Spleen (tissue), 11 donors: ENCODE measurements around the gene FNDC3A. TPM values are rescaled to one million over a fixed set of nuclear protein-coding genes. Genes with fewer than 3 reads are reported as not detected.

Experiments used
- DNase-seq: peaks from one replicate; pipeline ENCODE4 v3.0.0-alpha.2; 2020
- H3K27ac ChIP-seq, 8 donors: fragments of 200-600 bp; sonication (generic) in 7 of 8; 1 replicate in 4 of 8; 2 replicates in 4 of 8; pipeline versions ENCODE4 v1.5.0 to v1.8.0; 2016 to 2021; ENCODE audit warnings: inconsistent platforms in 4 of 8, mild to moderate bottlenecking in 4 of 8, moderate library complexity in 1 of 8
- H3K27me3 ChIP-seq, 7 donors: fragments of 200-600 bp; sonication (generic) in 6 of 7; replicated peaks in 1 of 7; 1 replicate in 4 of 7; 2 replicates in 3 of 7; pipeline versions ENCODE4 v1.5.0 to v1.8.0; 2016 to 2021; ENCODE audit warnings: inconsistent platforms in 3 of 7, mild to moderate bottlenecking in 1 of 7
- H3K36me3 ChIP-seq, 6 donors: fragments of 200-600 bp; sonication (generic) in 5 of 6; 1 replicate in 4 of 6; 2 replicates in 2 of 6; pipeline versions ENCODE4 v1.5.0 to v1.8.0; 2016 to 2021; ENCODE audit warnings: inconsistent platforms in 2 of 6
- H3K4me1 ChIP-seq, 6 donors: fragments of 200-600 bp; sonication (generic) in 5 of 6; 1 replicate in 3 of 6; 2 replicates in 3 of 6; pipeline versions ENCODE4 v1.5.0 to v1.8.0; 2016 to 2021; ENCODE audit warnings: inconsistent platforms in 3 of 6
- H3K4me3 ChIP-seq, 8 donors: fragments of 200-600 bp; sonication (generic) in 7 of 8; 1 replicate in 4 of 8; 2 replicates in 4 of 8; pipeline versions ENCODE4 v1.5.0 to v1.8.0; 2016 to 2021; ENCODE audit warnings: inconsistent platforms in 4 of 8, mild to moderate bottlenecking in 4 of 8, moderate library complexity in 2 of 8
- H3K9me3 ChIP-seq, 8 donors: fragments of 200-600 bp; sonication (generic) in 7 of 8; 1 replicate in 4 of 8; 2 replicates in 4 of 8; pipeline versions ENCODE4 v1.5.0 to v1.8.0; 2016 to 2021; ENCODE audit warnings: inconsistent platforms in 4 of 8
- POLR2A ChIP-seq, 3 donors: fragments of 450-650 bp; IDR thresholded peaks; one replicate each; pipeline ENCODE4 v1.5.1; 2017; ENCODE audit warnings: antibody characterized with exemption in 3 of 3, mild to moderate bottlenecking in 1 of 3
- POLR2AphosphoS5 ChIP-seq, 3 donors: sonication (generic); formaldehyde crosslinking; IDR thresholded peaks; one replicate each; pipeline ENCODE4 v1.5.1; 2017; ENCODE audit warnings: antibody characterized with exemption in 3 of 3
- WGBS, 5 donors: extraction: QIAGEN DNeasy Blood & Tissue Kit in 3 of 5; methylation state at CpG; one replicate each; pipeline versions ENCODE4 v1.1.5 to v1.1.7; 2013 to 2018; 5-methylcytosine and 5-hydroxymethylcytosine counted together
- intact Hi-C: fragments of 100-400 bp; cut with DNase I; formaldehyde crosslinking; loops from one replicate; pipeline ENCODE4 v1.15.0; 2023; ENCODE audit warnings: low total_unique reads
- polyA plus RNA-seq, 3 donors: library from polyadenylated mRNA; stranded (reverse); fragments of 200-250 nt; gene quantifications; one replicate each; pipeline ENCODE4 v1.2.1, GENCODE V29; 2013
- total RNA-seq, 7 donors: library from RNA; depleted of rRNA in 3 of 7; stranded (reverse); fragments of >200 nt in 3 of 7; fragmentation: NEBNext Ultra II Directional in 4 of 7; extraction: Animal tissue kit (Norgen Biotek cat#: 25700) in 4 of 7; gene quantifications; one replicate each; pipeline versions ENCODE4 v1.1.0 to v1.2.1, GENCODE V29; 2016 to 2021
- TF ChIP-seq, protein P1 (sequence below), 11 experiments: fragments of 200-600 bp in 7 of 11; fragments of 450-650 bp in 4 of 11; sonication (generic) in 4 of 11; IDR thresholded peaks in 8 of 11; conservative IDR thresholded peaks in 3 of 11; 1 replicate in 7 of 11; 2 replicates in 4 of 11; pipeline versions ENCODE4 v1.4.0 to v1.8.0; 2016 to 2021; ENCODE audit warnings: antibody characterized with exemption in 11 of 11, inconsistent platforms in 4 of 11, mild to moderate bottlenecking in 1 of 11
- donor health status: healthy with polysubstance abuse.
- donor health status: DM: no; HTN: no; CAD: no; lungs with moderate emphysema.
- donor health status: DM: no; HTN: no; CAD: no.
- donor health status: Bipolar disorder and iron deficiency.
- donor health status: healthy.
- donor health status: DM: no; HTN: no; CAD: no.
- donor health status: DM: yes; HTN: yes; CAD: no.

FNDC3A gene
- total and polyA plus RNA-seq, 10 donors: 11.2 to 83.7 (median 53.8) TPM

DNA sequence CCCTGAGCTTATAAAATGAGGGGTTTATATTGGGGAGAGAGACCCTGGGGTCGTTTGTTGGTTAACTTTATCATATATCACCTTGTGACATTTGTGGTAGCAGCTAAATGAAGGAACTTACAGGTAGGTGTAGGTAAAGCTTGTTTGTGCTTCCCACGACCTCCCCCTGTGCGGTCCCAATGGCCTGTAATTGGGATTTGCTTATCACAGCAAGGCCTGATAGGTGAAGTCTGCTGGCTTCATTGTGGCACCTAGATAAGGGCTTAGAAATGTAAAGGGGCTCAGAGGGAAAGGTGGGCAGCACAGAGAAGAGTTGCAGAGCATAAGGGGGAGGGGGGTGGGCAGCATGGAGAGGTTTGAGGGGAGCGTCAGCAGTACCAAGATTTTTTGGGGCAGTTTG, 208.9 kb downstream of the FNDC3A start:
- 84 to 92% (median 90%) methylated on average over 4 of the region's 4 CpGs for WGBS, 5 donors
- H3K9me3 ChIP-seq: no peaks in the 10 kb centered on the region
- H3K36me3 ChIP-seq: peaks cover 0 to 99% (median 52%) of the 10 kb centered on the region in 6 donors
- no peak for DNase-seq
- intact Hi-C loops: no loop called here
- H3K27me3 ChIP-seq: no peaks in the 10 kb centered on the region
- H3K4me3 ChIP-seq: no peak overlapping the region
- TF ChIP-seq POLR2AphosphoS5 (IDR thresholded peaks at IDR 0.05) (no peak), POLR2A (IDR thresholded peaks at IDR 0.05) (no peak)
- TF ChIP-seq, protein P1, sequence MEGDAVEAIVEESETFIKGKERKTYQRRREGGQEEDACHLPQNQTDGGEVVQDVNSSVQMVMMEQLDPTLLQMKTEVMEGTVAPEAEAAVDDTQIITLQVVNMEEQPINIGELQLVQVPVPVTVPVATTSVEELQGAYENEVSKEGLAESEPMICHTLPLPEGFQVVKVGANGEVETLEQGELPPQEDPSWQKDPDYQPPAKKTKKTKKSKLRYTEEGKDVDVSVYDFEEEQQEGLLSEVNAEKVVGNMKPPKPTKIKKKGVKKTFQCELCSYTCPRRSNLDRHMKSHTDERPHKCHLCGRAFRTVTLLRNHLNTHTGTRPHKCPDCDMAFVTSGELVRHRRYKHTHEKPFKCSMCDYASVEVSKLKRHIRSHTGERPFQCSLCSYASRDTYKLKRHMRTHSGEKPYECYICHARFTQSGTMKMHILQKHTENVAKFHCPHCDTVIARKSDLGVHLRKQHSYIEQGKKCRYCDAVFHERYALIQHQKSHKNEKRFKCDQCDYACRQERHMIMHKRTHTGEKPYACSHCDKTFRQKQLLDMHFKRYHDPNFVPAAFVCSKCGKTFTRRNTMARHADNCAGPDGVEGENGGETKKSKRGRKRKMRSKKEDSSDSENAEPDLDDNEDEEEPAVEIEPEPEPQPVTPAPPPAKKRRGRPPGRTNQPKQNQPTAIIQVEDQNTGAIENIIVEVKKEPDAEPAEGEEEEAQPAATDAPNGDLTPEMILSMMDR (IDR thresholded peaks at IDR 0.05 in 8 of 11, conservative IDR thresholded peaks at IDR 0.05 in 3 of 11): no peak
- H3K4me1 ChIP-seq: peaks cover 0 to 20% (median 0%) of the 10 kb centered on the region in 6 donors
- H3K27ac ChIP-seq: no peak overlapping the region

DNA sequence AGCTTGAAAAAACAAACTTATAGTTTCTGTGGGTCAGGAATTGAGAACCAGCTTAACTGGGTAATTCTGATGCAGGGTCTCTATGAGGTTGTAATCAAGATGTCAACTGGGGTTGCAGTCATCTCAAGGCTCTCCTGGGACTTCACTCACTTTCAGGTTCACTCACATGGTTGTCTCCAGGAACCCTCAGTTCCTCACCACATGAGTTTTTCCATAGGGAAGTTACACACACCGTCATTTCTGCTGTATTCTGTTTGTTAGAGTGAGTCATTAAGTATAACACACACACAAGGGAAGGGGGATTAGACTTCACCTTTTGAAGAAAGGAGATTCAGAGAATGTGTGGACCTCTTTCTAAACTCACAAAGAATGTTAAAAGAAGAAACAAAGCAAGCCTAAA, 209.6 kb downstream of the FNDC3A start:
- Histone ChIP-seq H3K27ac (no peak overlapping the region), H3K4me3 (no peak overlapping the region), H3K36me3 (peaks cover 0 to 99% (median 55%) of the 10 kb centered on the region in 6 donors), H3K4me1 (peaks cover 0 to 20% (median 0%) of the 10 kb centered on the region in 6 donors), H3K9me3 (no peaks in the 10 kb centered on the region), H3K27me3 (no peaks in the 10 kb centered on the region)
- 30 to 46% (median 38%) methylated on average over 1 of the region's 1 CpG for WGBS, 5 donors
- DNase-seq: no peak
- TF ChIP-seq POLR2A (IDR thresholded peaks at IDR 0.05) (no peak), POLR2AphosphoS5 (IDR thresholded peaks at IDR 0.05) (no peak)
- TF ChIP-seq, protein P1 (IDR thresholded peaks at IDR 0.05 in 8 of 11, conservative IDR thresholded peaks at IDR 0.05 in 3 of 11): no peak
- intact Hi-C loops: no loop called here

DNA sequence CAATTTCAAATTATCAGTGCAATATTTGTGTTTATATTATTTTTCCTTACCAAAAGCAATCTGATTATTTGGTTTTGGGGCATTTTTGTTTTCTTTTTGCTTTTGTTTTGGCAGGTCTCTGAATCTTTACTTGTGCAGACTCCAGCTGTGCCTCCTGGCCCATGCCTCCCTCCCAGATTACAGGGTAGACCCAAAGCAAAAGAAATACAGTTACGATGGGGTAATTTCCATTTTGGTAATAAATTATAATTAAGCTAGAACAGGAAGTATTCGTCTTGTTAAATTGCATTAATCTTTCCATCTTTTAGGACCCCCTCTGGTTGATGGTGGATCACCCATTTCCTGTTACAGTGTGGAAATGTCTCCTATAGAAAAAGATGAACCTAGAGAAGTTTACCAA, 215.2 kb downstream of the FNDC3A start:
- H3K27me3 ChIP-seq: no peaks in the 10 kb centered on the region
- intact Hi-C loops: no loop called here
- H3K36me3 ChIP-seq: peaks cover 0 to 100% (median 75%) of the 10 kb centered on the region in 6 donors
- H3K4me1 ChIP-seq: no peaks in the 10 kb centered on the region
- H3K4me3 ChIP-seq: no peak overlapping the region
- no peaks in the 10 kb centered on the region for H3K9me3 ChIP-seq
- TF ChIP-seq POLR2A (IDR thresholded peaks at IDR 0.05) (no peak), POLR2AphosphoS5 (IDR thresholded peaks at IDR 0.05) (no peak)
- TF ChIP-seq, protein P1 (IDR thresholded peaks at IDR 0.05 in 8 of 11, conservative IDR thresholded peaks at IDR 0.05 in 3 of 11): no peak
- DNase-seq: no peak
- no peak overlapping the region for H3K27ac ChIP-seq
- 61 to 83% (median 70%) methylated on average over 2 of the region's 2 CpGs for WGBS, 5 donors

DNA sequence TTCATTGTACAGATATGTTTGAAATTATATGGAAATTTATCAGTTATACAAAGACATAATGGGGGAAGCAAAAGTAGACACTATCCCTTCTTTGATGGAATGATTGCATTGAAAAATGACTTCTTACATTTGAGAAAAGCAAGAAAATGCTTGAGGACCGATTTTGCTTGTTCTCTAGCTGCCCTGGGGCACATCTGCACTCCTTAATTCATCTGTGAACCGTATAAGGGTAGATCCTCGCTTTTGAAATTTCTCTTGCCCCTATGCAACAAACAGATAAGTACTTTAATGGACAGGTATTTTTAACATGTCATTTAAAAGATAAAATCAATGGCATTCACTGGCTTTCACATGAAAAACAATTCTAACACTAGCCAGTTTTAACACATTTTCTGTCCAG, 230.9 kb downstream of the FNDC3A start:
- Histone ChIP-seq H3K4me3 (no peak overlapping the region), H3K9me3 (no peaks in the 10 kb centered on the region), H3K4me1 (no peaks in the 10 kb centered on the region), H3K36me3 (peaks cover 0 to 85% (median 48%) of the 10 kb centered on the region in 6 donors), H3K27me3 (no peaks in the 10 kb centered on the region), H3K27ac (no peak overlapping the region)
- TF ChIP-seq POLR2A (IDR thresholded peaks at IDR 0.05): no peak
- TF ChIP-seq POLR2AphosphoS5 (IDR thresholded peaks at IDR 0.05): no peak
- TF ChIP-seq, protein P1 (IDR thresholded peaks at IDR 0.05 in 8 of 11, conservative IDR thresholded peaks at IDR 0.05 in 3 of 11): no peak
- intact Hi-C loops: no loop called here
- DNase-seq: no peak
- 92 to 96% (median 95%) methylated on average over 3 of the region's 3 CpGs for WGBS, 5 donors
